Mesenchymal stem cell (in vitro differentiated cells and primary cell): ENCODE measurements around the gene FLT3.

Source experiments
- DNase-seq: peaks from one replicate; pipeline ENCODE4 v3.0.0-alpha.2; 2013
- H2AFZ ChIP-seq: one replicate; pipeline ENCODE4 v1.6.1; 2013; ENCODE audit warnings: low read depth, mild to moderate bottlenecking, control low read depth, inconsistent platforms, low read length, moderate library complexity
- H2AK5ac ChIP-seq: 2 replicates; pipeline ENCODE4 v1.6.1; 2013; ENCODE audit warnings: low read length, moderate library complexity, mild to moderate bottlenecking, inconsistent platforms; ENCODE audit not compliant: severe bottlenecking
- H2BK120ac ChIP-seq: one replicate; pipeline ENCODE4 v1.6.1; 2013; ENCODE audit warnings: low read depth, mild to moderate bottlenecking, inconsistent platforms, low read length, moderate library complexity
- H2BK12ac ChIP-seq, 2 experiments: one replicate each; pipeline ENCODE4 v1.6.1; 2013; ENCODE audit warnings: inconsistent platforms in 2 of 2, low read length in 2 of 2, mild to moderate bottlenecking in 2 of 2, moderate library complexity in 2 of 2, control low read depth in 1 of 2
- H2BK15ac ChIP-seq: one replicate; pipeline ENCODE4 v1.6.1; 2013; ENCODE audit warnings: mild to moderate bottlenecking, low read depth, inconsistent platforms; ENCODE audit not compliant: poor library complexity, severe bottlenecking
- H2BK5ac ChIP-seq: 2 replicates; pipeline ENCODE4 v1.6.1; 2013; ENCODE audit warnings: low read depth, mild to moderate bottlenecking, low read length, control low read depth, inconsistent platforms; ENCODE audit not compliant: poor library complexity, severe bottlenecking
- H3K14ac ChIP-seq, 2 experiments: one replicate each; pipeline ENCODE4 v1.6.1; 2013; ENCODE audit warnings: inconsistent platforms in 2 of 2, low read length in 2 of 2, control low read depth in 1 of 2, mild to moderate bottlenecking in 1 of 2, moderate library complexity in 1 of 2
- H3K18ac ChIP-seq, 2 experiments: one replicate each; pipeline ENCODE4 v1.6.1; 2013; ENCODE audit warnings: inconsistent platforms in 2 of 2, low read length in 2 of 2, control low read depth in 1 of 2, low read depth in 1 of 2, mild to moderate bottlenecking in 1 of 2
- H3K23ac ChIP-seq, 2 experiments: one replicate each; pipeline ENCODE4 v1.6.1; 2013; ENCODE audit warnings: inconsistent platforms in 2 of 2, low read length in 2 of 2, mild to moderate bottlenecking in 2 of 2, moderate library complexity in 2 of 2, control low read depth in 1 of 2
- H3K27ac ChIP-seq: 2 replicates; pipeline ENCODE4 v1.5.1; 2013; ENCODE audit warnings: mild to moderate bottlenecking, moderate library complexity, low read length, control low read depth, inconsistent platforms; ENCODE audit not compliant: poor library complexity, severe bottlenecking
- H3K27me3 ChIP-seq, 2 experiments: 2 replicates each; pipeline versions ENCODE4 v1.6.1 to v1.7.0; 2013; ENCODE audit warnings: low read length in 2 of 2, mild to moderate bottlenecking in 2 of 2, moderate library complexity in 2 of 2, control low read depth in 1 of 2, inconsistent platforms in 1 of 2; ENCODE audit not compliant: control insufficient read depth in 1 of 2, insufficient read depth in 1 of 2
- H3K36me3 ChIP-seq, 2 experiments: 2 replicates each; pipeline versions ENCODE4 v1.6.1 to v1.7.0; 2013; ENCODE audit warnings: low read length in 2 of 2, control low read depth in 1 of 2, inconsistent platforms in 1 of 2, low read depth in 1 of 2, mild to moderate bottlenecking in 1 of 2; ENCODE audit not compliant: insufficient read depth in 2 of 2, control insufficient read depth in 1 of 2
- H3K4ac ChIP-seq, 2 experiments: one replicate each; pipeline ENCODE4 v1.6.1; 2013; ENCODE audit warnings: inconsistent platforms in 2 of 2, low read length in 2 of 2, mild to moderate bottlenecking in 2 of 2, moderate library complexity in 2 of 2, control low read depth in 1 of 2, low read depth in 1 of 2
- H3K4me1 ChIP-seq: 2 replicates; pipeline ENCODE4 v1.6.1; 2013; ENCODE audit warnings: low read depth, low read length, control low read depth; ENCODE audit not compliant: control insufficient read depth, insufficient read depth
- H3K4me2 ChIP-seq: 2 replicates; pipeline ENCODE4 v1.6.1; 2013; ENCODE audit warnings: low read length, mild to moderate bottlenecking, inconsistent platforms; ENCODE audit not compliant: poor library complexity, severe bottlenecking
- H3K4me3 ChIP-seq, 2 experiments: 2 replicates each; pipeline versions ENCODE4 v1.5.1 to v1.7.0; 2013; ENCODE audit warnings: low read length in 2 of 2, mild to moderate bottlenecking in 2 of 2, control low read depth in 1 of 2, low read depth in 1 of 2; ENCODE audit not compliant: insufficient read depth in 1 of 2
- H3K79me1 ChIP-seq: replicated peaks from 2 replicates; pipeline ENCODE4 v1.6.1; 2013; ENCODE audit warnings: mild to moderate bottlenecking, control low read depth, low read length, inconsistent platforms; ENCODE audit not compliant: poor library complexity, severe bottlenecking
- H3K9ac ChIP-seq: 2 replicates; pipeline ENCODE4 v1.7.0; 2013; ENCODE audit warnings: mild to moderate bottlenecking, low read length, moderate library complexity
- H3K9me3 ChIP-seq: 2 replicates; pipeline ENCODE4 v1.7.0; 2013; ENCODE audit warnings: mild to moderate bottlenecking, low read length; ENCODE audit not compliant: control insufficient read depth
- H4K8ac ChIP-seq: one replicate; pipeline ENCODE4 v1.6.1; 2013; ENCODE audit warnings: inconsistent platforms, mild to moderate bottlenecking, low read length, moderate library complexity
- H4K91ac ChIP-seq: one replicate; pipeline ENCODE4 v1.6.1; 2013; ENCODE audit warnings: mild to moderate bottlenecking, low read length, inconsistent platforms
- WGBS: methylation state at CpG from one replicate; pipeline ENCODE4 v1.1.7; 2013; ENCODE audit warnings: mixed read lengths; 5-methylcytosine and 5-hydroxymethylcytosine counted together

FLT3 gene

DNA sequence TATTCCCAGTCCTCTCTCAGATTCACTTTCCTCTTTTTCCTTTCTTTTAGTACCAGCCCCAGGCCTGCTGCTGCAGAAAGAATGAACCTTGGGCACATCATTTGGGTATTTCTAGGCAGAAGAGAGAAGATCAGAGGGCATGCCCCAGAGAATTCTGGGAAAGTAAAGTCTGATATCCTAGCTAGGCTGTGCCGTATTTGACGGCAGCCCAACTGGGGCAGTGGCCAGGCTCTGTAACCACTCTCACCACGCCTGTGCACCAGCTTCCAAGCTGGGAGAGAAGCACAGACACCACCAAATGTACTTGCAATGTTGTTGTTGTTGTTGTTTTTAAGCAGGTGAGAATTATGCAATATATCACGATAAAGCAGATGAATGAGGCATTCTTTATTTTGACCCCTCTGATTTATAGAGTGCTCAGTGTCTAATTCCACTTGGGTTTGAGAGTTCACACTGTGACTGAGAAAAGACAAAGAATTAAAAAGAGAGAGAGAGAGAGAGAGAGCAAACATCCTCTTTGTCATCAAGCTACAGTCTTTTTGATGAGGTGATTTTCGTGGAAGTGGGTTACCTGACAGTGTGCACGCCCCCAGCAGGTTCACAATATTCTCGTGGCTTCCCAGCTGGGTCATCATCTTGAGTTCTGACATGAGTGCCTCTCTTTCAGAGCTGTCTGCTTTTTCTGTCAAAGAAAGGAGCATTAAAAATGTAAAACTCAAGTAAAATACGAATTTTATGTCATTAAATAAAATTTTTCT is 72.6 kb downstream of the FLT3 start:
- 93% methylated on average over 7 of the region's 8 CpGs for WGBS

GRCh38 chr13:28027071-28027470 is 73.3 kb downstream of the FLT3 start:
- Histone ChIP-seq H3K27ac (no peak overlapping the region), H3K14ac (no peak overlapping the region), H3K4me3 (no peak overlapping the region), H3K9ac (no peak overlapping the region), H3K27me3 (peaks cover 0 to 19% of the 10 kb centered on the region in 2 experiments), H2AFZ (no peak overlapping the region), H3K4me2 (no peak overlapping the region), H3K9me3 (no peaks in the 10 kb centered on the region), H2BK5ac (no peak overlapping the region), H3K4me1 (peaks cover 6% of the 10 kb centered on the region), H3K4ac (no peak overlapping the region), H2BK15ac (no peak overlapping the region), H3K18ac (no peak overlapping the region), H4K8ac (no peak overlapping the region), H2AK5ac (no peak overlapping the region), H2BK12ac (no peak overlapping the region), H4K91ac (no peak overlapping the region), H3K79me1 (no peaks in the 10 kb centered on the region), H3K23ac (no peak overlapping the region), H3K36me3 (no peaks in the 10 kb centered on the region), H2BK120ac (no peak overlapping the region)
- no peak for DNase-seq

More for the DNA sequence above, 72.6 kb downstream of the FLT3 start:
- no peak overlapping the region for H2AK5ac ChIP-seq
- H3K14ac ChIP-seq, result no peak overlapping the region
- H3K79me1 ChIP-seq, result no peaks in the 10 kb centered on the region
- no peak overlapping the region for H2BK5ac ChIP-seq
- no peak overlapping the region for H3K4me3 ChIP-seq
- H3K4me2 ChIP-seq, result no peak overlapping the region
- no peaks in the 10 kb centered on the region for H3K36me3 ChIP-seq
- H3K27ac ChIP-seq, result no peak overlapping the region
- no peaks in the 10 kb centered on the region for H3K9me3 ChIP-seq
- H4K8ac ChIP-seq, result no peak overlapping the region
- H2BK120ac ChIP-seq, result no peak overlapping the region
- H3K4ac ChIP-seq, result no peak overlapping the region
- H3K9ac ChIP-seq, result no peak overlapping the region
- no peak overlapping the region for H3K18ac ChIP-seq
- H3K27me3 ChIP-seq, result peaks cover 0 to 19% of the 10 kb centered on the region in 2 experiments
- no peak for DNase-seq
- no peak overlapping the region for H2BK12ac ChIP-seq
- no peak overlapping the region for H2BK15ac ChIP-seq
- H4K91ac ChIP-seq, result no peak overlapping the region
- H3K4me1 ChIP-seq, result peaks cover 2% of the 10 kb centered on the region
- no peak overlapping the region for H2AFZ ChIP-seq
- no peak overlapping the region for H3K23ac ChIP-seq

- Histone ChIP-seq H3K36me3 (no peaks in the 10 kb centered on the region), H3K27me3 (peaks cover 0 to 19% of the 10 kb centered on the region in 2 experiments), H2AK5ac (no peak overlapping the region), H3K14ac (no peak overlapping the region), H3K23ac (no peak overlapping the region), H3K4me1 (peaks cover 6% of the 10 kb centered on the region), H3K9ac (no peak overlapping the region), H3K4ac (no peak overlapping the region), H3K27ac (no peak overlapping the region), H3K4me3 (no peak overlapping the region), H2BK5ac (no peak overlapping the region), H2BK12ac (no peak overlapping the region), H2AFZ (no peak overlapping the region), H3K18ac (no peak overlapping the region), H3K79me1 (no peaks in the 10 kb centered on the region), H2BK15ac (no peak overlapping the region), H3K4me2 (no peak overlapping the region), H3K9me3 (no peaks in the 10 kb centered on the region), H2BK120ac (no peak overlapping the region), H4K8ac (no peak overlapping the region), H4K91ac (no peak overlapping the region)
- WGBS, result 96% methylated on average over 9 of the region's 9 CpGs
- no peak for DNase-seq
These were observed 73.9 kb downstream of the FLT3 start for GRCh38 chr13:28026508-28026907.

GRCh38 chr13:28022848-28023518 is 77.4 kb downstream of the FLT3 start:
- no peak overlapping the region for H2BK5ac ChIP-seq
- peak overlapping the region in 1 of 2 experiments; percentile 49 for H3K18ac ChIP-seq
- no peak for DNase-seq
- no peaks in the 10 kb centered on the region for H3K36me3 ChIP-seq
- no peak overlapping the region for H3K23ac ChIP-seq
- peak overlapping the region; percentile 80 for H4K8ac ChIP-seq
- peaks cover 0 to 18% of the 10 kb centered on the region in 2 experiments for H3K27me3 ChIP-seq
- H3K4me2 ChIP-seq, result no peak overlapping the region
- no peaks in the 10 kb centered on the region for H3K79me1 ChIP-seq
- H3K4me3 ChIP-seq, result no peak overlapping the region
- peak overlapping the region; percentile 45 for H3K27ac ChIP-seq
- H3K4ac ChIP-seq, result no peak overlapping the region
- WGBS, result 37% methylated on average over 8 of the region's 9 CpGs
- H3K9ac ChIP-seq, result no peak overlapping the region
- H2BK120ac ChIP-seq, result no peak overlapping the region
- H3K4me1 ChIP-seq, result peaks cover 8% of the 10 kb centered on the region
- no peak overlapping the region for H2AFZ ChIP-seq
- peak overlapping the region; percentile 72 for H4K91ac ChIP-seq
- H2AK5ac ChIP-seq, result no peak overlapping the region
- no peak overlapping the region for H2BK12ac ChIP-seq
- no peaks in the 10 kb centered on the region for H3K9me3 ChIP-seq
- no peak overlapping the region for H3K14ac ChIP-seq
- H2BK15ac ChIP-seq, result no peak overlapping the region
